Stimulated activated memory B cell treated with anti-CD40 and anti-IgM and Interleukin-4, amounts not matched to agents 10 μg/mL and 1 μg/mL and 100 μg/mL, for 72 hours (primary cell): ENCODE data around the gene SGPP2.

Experiments
- ATAC-seq: fragments of 150-1000 bp; cut with Tn5 transposase; 2 replicates; pipeline ENCODE4 v1.10.0; 2021
- H3K27ac Mint-ChIP-seq: one replicate; pipeline ENCODE4 v1.8.0; 2022; ENCODE audit warnings: mild to moderate bottlenecking, mixed read lengths
- H3K27me3 Mint-ChIP-seq: one replicate; pipeline ENCODE4 v1.8.0; 2022; ENCODE audit warnings: mixed read lengths
- H3K36me3 Mint-ChIP-seq: one replicate; pipeline ENCODE4 v1.8.0; 2022; ENCODE audit warnings: mixed read lengths
- H3K4me1 Mint-ChIP-seq: one replicate; pipeline ENCODE4 v1.8.0; 2022; ENCODE audit warnings: mixed read lengths
- H3K4me3 Mint-ChIP-seq: one replicate; pipeline ENCODE4 v1.8.0; 2022; ENCODE audit warnings: mild to moderate bottlenecking, moderate library complexity, mixed read lengths
- H3K9me3 Mint-ChIP-seq: one replicate; pipeline ENCODE4 v1.8.0; 2022; ENCODE audit warnings: mixed read lengths

The SGPP2 gene

DNA sequence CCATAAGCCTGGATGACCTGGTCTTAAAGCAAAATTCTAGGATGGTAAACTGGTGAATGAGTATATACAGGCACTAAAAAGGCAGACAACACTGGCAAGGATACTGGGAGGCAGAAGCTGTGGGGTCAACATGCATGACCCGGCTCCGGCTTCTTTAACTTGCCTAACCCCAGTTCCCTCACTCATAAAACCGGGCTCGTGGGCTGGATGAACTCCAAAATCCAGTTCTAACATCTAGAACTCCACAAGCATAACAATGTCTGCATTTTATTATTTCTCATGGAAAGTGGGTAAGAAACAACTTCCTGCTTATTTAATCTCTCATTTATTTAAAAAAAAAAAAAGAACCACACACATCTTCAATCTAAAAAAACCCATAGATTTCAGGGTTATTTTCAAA, 174.3 kb downstream of the SGPP2 start:
- no peaks in the 10 kb centered on the region for H3K27me3 Mint-ChIP-seq
- H3K27ac Mint-ChIP-seq = no peak overlapping the region
- no peak for ATAC-seq
- no peak overlapping the region for H3K4me3 Mint-ChIP-seq
- peaks cover 48% of the 10 kb centered on the region for H3K36me3 Mint-ChIP-seq
- no peaks in the 10 kb centered on the region for H3K9me3 Mint-ChIP-seq
- H3K4me1 Mint-ChIP-seq = no peaks in the 10 kb centered on the region

DNA sequence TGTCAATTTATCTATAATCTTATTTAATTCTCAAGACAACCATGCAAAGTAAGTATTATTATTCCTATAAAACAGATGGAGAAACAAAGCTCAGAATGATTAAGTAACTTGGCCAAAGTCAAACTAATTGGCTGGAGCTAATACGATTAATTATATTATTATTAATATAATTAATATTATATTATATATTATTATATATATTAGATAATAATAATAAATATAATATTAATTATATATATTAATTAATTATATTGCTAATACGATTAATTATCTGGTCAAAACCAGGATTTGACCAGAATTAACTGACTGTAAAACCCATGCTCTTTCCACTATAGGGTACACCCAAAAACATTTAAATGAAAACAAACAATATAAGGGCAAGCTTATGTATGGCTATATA, 179.2 kb downstream of the SGPP2 start:
- Mint-ChIP-seq H3K9me3 (no peaks in the 10 kb centered on the region), H3K27ac (no peak overlapping the region), H3K27me3 (no peaks in the 10 kb centered on the region), H3K4me1 (no peaks in the 10 kb centered on the region), H3K4me3 (no peak overlapping the region), H3K36me3 (peaks cover 42% of the 10 kb centered on the region)
- ATAC-seq = no peak

- no peak for ATAC-seq
- H3K4me1 Mint-ChIP-seq = no peaks in the 10 kb centered on the region
- peaks cover 33% of the 10 kb centered on the region for H3K36me3 Mint-ChIP-seq
- H3K9me3 Mint-ChIP-seq = no peaks in the 10 kb centered on the region
- H3K4me3 Mint-ChIP-seq = no peak overlapping the region
- H3K27ac Mint-ChIP-seq = no peak overlapping the region
- no peaks in the 10 kb centered on the region for H3K27me3 Mint-ChIP-seq
These were observed 180.6 kb downstream of the SGPP2 start for GRCh38 chr2:222604749-222605515.

DNA sequence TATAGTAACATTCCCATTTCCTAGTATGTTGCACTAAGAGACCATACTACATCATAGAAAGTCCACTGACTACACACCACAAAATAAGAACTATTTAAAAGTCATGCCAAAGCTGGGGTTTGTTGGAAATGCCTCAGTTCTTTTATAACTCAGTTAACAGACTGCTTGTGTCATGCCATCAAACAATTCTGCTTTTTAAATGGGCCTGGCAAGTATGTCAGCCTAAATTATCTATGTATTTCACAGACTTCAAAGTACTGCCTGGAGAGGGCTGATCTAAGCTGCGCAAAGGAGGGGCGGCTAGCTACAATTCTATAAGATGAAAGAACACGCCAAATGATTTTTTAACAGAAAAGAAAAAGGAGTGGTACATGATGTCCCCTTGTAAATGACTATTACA, 182.0 kb downstream of the SGPP2 start:
- Mint-ChIP-seq H3K4me1 (no peaks in the 10 kb centered on the region), H3K27ac (no peak overlapping the region), H3K36me3 (peaks cover 38% of the 10 kb centered on the region), H3K27me3 (no peaks in the 10 kb centered on the region), H3K9me3 (no peaks in the 10 kb centered on the region), H3K4me3 (no peak overlapping the region)
- no peak for ATAC-seq

- Mint-ChIP-seq H3K27ac (no peak overlapping the region), H3K4me1 (no peaks in the 10 kb centered on the region), H3K4me3 (no peak overlapping the region), H3K9me3 (no peaks in the 10 kb centered on the region), H3K27me3 (no peaks in the 10 kb centered on the region), H3K36me3 (peaks cover 31% of the 10 kb centered on the region)
- no peak for ATAC-seq
These were observed 183.7 kb downstream of the SGPP2 start for GRCh38 chr2:222608081-222608480.

DNA sequence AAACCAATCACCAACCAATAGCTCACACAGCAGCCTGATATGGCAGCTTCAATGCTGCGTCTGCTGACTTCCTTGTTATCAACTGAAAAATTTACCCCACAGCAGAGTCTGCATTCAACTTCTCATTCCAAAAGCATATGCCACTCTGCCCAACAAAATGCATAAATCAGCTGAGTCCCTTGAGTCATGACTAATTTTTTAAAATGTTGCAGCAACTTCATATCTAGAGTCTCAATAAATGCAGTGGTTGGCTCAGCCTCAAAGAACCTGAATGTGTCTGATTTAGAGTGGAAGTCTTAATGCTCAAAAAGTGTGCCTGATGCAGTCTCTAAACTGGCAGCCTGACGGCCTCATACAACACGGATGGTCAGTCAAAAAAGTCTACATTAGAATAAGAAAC, 185.0 kb downstream of the SGPP2 start:
- Mint-ChIP-seq H3K27ac (no peak overlapping the region), H3K27me3 (no peaks in the 10 kb centered on the region), H3K4me3 (no peak overlapping the region), H3K36me3 (peaks cover 31% of the 10 kb centered on the region), H3K4me1 (no peaks in the 10 kb centered on the region), H3K9me3 (no peaks in the 10 kb centered on the region)
- no peak for ATAC-seq
